ENCODE measurements around the gene PMM2. TPM values are rescaled to one million over a fixed set of nuclear protein-coding genes. Genes with fewer than 3 reads are reported as not detected.

PMM2 gene
- total and polyA plus RNA-seq, 9 of the 15 experiments (the other 6 are each of a cell fraction or from before 2014, with no cell fraction given), result 5.6 to 42.7 (median 25.9) TPM

DNA sequence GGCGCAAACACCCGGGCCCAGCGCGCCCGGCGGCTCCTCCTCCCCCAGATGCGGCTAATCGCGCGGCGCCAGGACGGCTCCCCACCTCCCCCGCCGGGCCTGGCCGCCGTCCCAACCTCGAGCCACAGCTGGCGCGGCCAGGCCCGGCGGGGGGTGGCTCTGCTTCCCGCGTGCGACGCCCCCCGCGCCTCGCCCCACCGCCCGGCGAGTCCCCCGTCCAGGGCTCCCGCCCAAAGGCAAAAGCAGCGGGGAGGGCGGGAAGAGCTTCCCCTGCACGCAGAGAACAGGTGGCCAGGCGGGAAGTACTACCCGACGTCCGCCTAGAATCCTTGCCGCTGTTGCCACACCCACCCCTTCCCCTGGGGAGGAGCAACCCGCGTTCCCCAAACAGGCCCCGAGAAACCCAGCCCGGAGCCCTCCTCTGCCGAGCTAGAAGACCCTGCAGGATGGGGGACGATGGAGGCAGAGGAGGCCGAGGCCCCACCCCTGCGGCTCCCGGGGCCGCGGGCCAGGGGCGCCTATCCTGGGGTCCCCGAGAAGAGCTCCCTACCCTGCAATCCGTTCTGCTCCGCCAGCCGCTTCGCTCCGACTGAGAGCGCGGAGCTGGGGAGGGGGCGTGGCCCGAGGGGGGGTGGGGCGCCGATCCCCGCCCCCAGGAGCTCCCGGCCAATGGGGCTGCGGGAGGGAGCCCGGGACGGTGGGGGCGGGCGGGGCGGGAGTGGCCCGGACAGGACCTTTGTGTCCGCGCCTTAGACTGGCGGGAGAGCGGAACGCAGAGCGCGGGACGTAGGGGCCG lies 71.0 kb downstream of the PMM2 start, which contains the start of gene CARHSP1 (continued):
- TF ChIP-seq ATF2 (CRISPR knock-in tag; IDR thresholded peaks at IDR 0.05), result no peak
- no peak for TF ChIP-seq SRSF1 (IDR thresholded peaks at IDR 0.05; ENCODE audit: low read depth, low read length)
- TF ChIP-seq MECOM (CRISPR knock-in tag; IDR thresholded peaks at IDR 0.05), result no peak
- no peak for TF ChIP-seq ZNF143 (CRISPR knock-in tag; IDR thresholded peaks at IDR 0.05)
- no peak for TF ChIP-seq GTF2F1 (IDR thresholded peaks at IDR 0.05; ENCODE audit: low read depth, low read length)
- TF ChIP-seq KDM2B (CRISPR knock-in tag; IDR thresholded peaks at IDR 0.05), result no peak
- TF ChIP-seq AFF1 (IDR thresholded peaks at IDR 0.05; ENCODE audit: low read depth in 1 of 2, partially characterized antibody in 2 of 2), result no peak
- TF ChIP-seq SNRNP70 (optimal IDR thresholded peaks at IDR 0.05; ENCODE audit: low read depth, low read length), result no peak
- peak; percentile 19 for TF ChIP-seq SP1 (CRISPR knock-in tag; IDR thresholded peaks at IDR 0.05)
- no peak for TF ChIP-seq ZNF408 (CRISPR knock-in tag; IDR thresholded peaks at IDR 0.05; ENCODE audit: low read depth)
- no peak for TF ChIP-seq GABPB1 (CRISPR knock-in tag; IDR thresholded peaks at IDR 0.05)
- TF ChIP-seq ZNF175 (CRISPR knock-in tag; IDR thresholded peaks at IDR 0.05; ENCODE audit: low read depth), result no peak
- no peak for TF ChIP-seq MLX (CRISPR knock-in tag; conservative IDR thresholded peaks at IDR 0.05)
- TF ChIP-seq NFATC3 (IDR thresholded peaks at IDR 0.05), result no peak
- TF ChIP-seq RBM22 (IDR thresholded peaks at IDR 0.05; ENCODE audit: low read depth, low read length, poor library complexity, severe bottlenecking), result no peak
- TF ChIP-seq TCF7 (IDR thresholded peaks at IDR 0.05; ENCODE audit: borderline replicate concordance), result no peak
- TF ChIP-seq MCM5 (IDR thresholded peaks at IDR 0.05; ENCODE audit: low read depth), result no peak
- no peak for TF ChIP-seq ELF4 (CRISPR knock-in tag; IDR thresholded peaks at IDR 0.05)
- no peak for TF ChIP-seq ETV5 (CRISPR knock-in tag; IDR thresholded peaks at IDR 0.05; ENCODE audit: low read depth)
- TF ChIP-seq ZNF696 (CRISPR knock-in tag; conservative IDR thresholded peaks at IDR 0.05), result no peak
- TF ChIP-seq, protein P1, sequence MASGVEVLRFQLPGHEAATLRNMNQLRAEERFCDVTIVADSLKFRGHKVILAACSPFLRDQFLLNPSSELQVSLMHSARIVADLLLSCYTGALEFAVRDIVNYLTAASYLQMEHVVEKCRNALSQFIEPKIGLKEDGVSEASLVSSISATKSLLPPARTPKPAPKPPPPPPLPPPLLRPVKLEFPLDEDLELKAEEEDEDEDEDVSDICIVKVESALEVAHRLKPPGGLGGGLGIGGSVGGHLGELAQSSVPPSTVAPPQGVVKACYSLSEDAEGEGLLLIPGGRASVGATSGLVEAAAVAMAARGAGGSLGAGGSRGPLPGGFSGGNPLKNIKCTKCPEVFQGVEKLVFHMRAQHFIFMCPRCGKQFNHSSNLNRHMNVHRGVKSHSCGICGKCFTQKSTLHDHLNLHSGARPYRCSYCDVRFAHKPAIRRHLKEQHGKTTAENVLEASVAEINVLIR (CRISPR knock-in tag; IDR thresholded peaks at IDR 0.05), result no peak
- TF ChIP-seq MTA2 (IDR thresholded peaks at IDR 0.05; ENCODE audit: low read depth), result peak; percentile 39; the same call in 1 of the 2 replicates
- TF ChIP-seq SIN3B (IDR thresholded peaks at IDR 0.05; ENCODE audit: low read depth), result no peak

Measured in K562 (cell line).